ENCODE measurements around the gene FAM174A.
"Not testable (repeated sequence)": the region's sequence is repeated elsewhere in the genome, so short reads cannot be mapped to it uniquely, and the experiment has no call there.

Gene FAM174A

DNA sequence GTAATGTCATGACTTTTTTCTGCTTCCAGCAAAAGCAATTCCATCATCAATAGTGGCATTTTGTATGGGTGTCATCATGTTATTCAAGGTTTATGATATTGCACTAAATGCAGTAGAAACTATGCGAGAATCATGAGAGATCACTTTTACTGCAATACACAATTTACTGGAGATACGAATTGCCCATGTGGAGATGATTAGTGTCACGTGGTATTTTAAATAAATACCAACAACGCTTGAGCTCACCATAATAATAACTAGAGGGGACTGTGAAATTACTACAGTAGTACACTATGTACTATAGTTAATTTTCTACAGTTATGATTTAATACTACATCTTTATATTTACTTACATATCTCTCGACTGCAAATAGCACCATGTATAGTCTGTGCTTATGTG lies 49.7 kb downstream of the FAM174A start:
- Mint-ChIP-seq H3K4me3 (no peak overlapping the region), H3K4me1 (peaks cover 6% of the 10 kb centered on the region), H3K36me3 (ENCODE audit: insufficient read depth) (peaks cover 9% of the 10 kb centered on the region), H3K9me3 (no peaks in the 10 kb centered on the region), H3K27me3 (no peaks in the 10 kb centered on the region), H3K27ac (ENCODE audit: low read depth) (no peak overlapping the region)
- no peak for ATAC-seq (replicated peaks; ENCODE audit: extremely low read depth, poor library complexity, severe bottlenecking)
- no peak for DNase-seq (ENCODE audit: low spot score in 2 of 2)

DNA sequence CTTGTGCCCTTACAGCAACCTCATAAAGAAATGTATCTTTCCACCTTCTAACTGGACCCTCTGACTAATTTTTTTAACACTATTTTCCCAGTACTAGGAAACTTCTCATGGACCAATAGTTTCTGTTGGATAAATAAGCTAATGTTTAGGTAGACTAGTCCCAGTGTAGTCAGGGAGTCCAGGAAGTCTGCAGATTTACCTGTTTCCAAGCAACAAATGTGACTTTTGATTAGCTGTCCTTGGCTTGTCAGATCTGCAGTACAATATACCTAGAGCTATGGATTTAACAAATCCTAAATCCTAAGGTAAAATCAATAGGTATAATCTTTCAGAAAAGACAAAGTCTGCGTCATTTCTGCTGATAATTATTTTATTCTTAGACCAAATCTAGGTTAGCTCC lies 55.7 kb downstream of the FAM174A start:
- H3K4me1 Mint-ChIP-seq, result no peaks in the 10 kb centered on the region
- peaks cover 2% of the 10 kb centered on the region for H3K36me3 Mint-ChIP-seq (ENCODE audit: insufficient read depth)
- DNase-seq (ENCODE audit: low spot score in 2 of 2) (no peak), ATAC-seq (replicated peaks; ENCODE audit: extremely low read depth, poor library complexity, severe bottlenecking) (no peak)
- no peak overlapping the region for H3K4me3 Mint-ChIP-seq
- no peaks in the 10 kb centered on the region for H3K9me3 Mint-ChIP-seq
- H3K27me3 Mint-ChIP-seq, result no peaks in the 10 kb centered on the region
- H3K27ac Mint-ChIP-seq (ENCODE audit: low read depth), result no peak overlapping the region

GRCh38 chr5:100595152-100595811 lies 60.1 kb downstream of the FAM174A start:
- Mint-ChIP-seq H3K9me3 (no peaks in the 10 kb centered on the region), H3K27ac (ENCODE audit: low read depth) (no peak overlapping the region), H3K27me3 (peaks cover 7% of the 10 kb centered on the region), H3K36me3 (ENCODE audit: insufficient read depth) (no peaks in the 10 kb centered on the region), H3K4me1 (no peaks in the 10 kb centered on the region), H3K4me3 (no peak overlapping the region)
- DNase-seq (ENCODE audit: low spot score in 2 of 2), result no peak
- no peak for ATAC-seq (replicated peaks; ENCODE audit: extremely low read depth, poor library complexity, severe bottlenecking)

GRCh38 chr5:100595812-100596173 lies 60.6 kb downstream of the FAM174A start:
- no peak overlapping the region for H3K27ac Mint-ChIP-seq (ENCODE audit: low read depth)
- ATAC-seq (replicated peaks; ENCODE audit: extremely low read depth, poor library complexity, severe bottlenecking) (no peak), DNase-seq (ENCODE audit: low spot score in 2 of 2) (no peak)
- H3K4me1 Mint-ChIP-seq, result no peaks in the 10 kb centered on the region
- H3K27me3 Mint-ChIP-seq, result peaks cover 7% of the 10 kb centered on the region
- no peak overlapping the region for H3K4me3 Mint-ChIP-seq
- no peaks in the 10 kb centered on the region for H3K9me3 Mint-ChIP-seq
- H3K36me3 Mint-ChIP-seq (ENCODE audit: insufficient read depth), result no peaks in the 10 kb centered on the region

DNA sequence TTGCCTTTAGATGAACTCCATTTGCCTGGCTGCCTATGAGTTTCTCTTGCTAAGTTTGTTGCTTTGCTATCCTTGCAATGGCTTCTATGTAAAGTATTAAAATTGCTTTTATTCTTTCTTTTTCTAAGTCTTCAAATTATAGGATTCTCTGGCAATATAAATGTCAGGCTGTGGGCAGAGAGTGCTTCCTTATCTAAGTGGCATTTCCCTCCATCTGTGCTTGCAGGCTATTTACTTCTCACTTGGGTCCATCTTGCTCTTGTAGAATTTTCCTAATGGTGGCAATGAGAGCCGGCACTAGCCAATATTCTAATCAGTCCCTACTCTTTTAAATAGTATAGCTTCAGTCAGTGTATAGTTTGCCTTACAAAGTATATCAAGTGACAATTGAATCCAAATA lies 63.3 kb downstream of the FAM174A start:
- DNase-seq (ENCODE audit: low spot score in 2 of 2) (no peak), ATAC-seq (replicated peaks; ENCODE audit: extremely low read depth, poor library complexity, severe bottlenecking) (no peak)
- Mint-ChIP-seq H3K4me3 (no peak overlapping the region), H3K4me1 (no peaks in the 10 kb centered on the region), H3K27ac (ENCODE audit: low read depth) (no peak overlapping the region), H3K27me3 (peaks cover 7% of the 10 kb centered on the region), H3K36me3 (ENCODE audit: insufficient read depth) (no peaks in the 10 kb centered on the region), H3K9me3 (no peaks in the 10 kb centered on the region)

GRCh38 chr5:100600298-100600994 lies 65.3 kb downstream of the FAM174A start:
- Mint-ChIP-seq H3K27me3 (peaks cover 7% of the 10 kb centered on the region), H3K4me3 (no peak overlapping the region), H3K36me3 (ENCODE audit: insufficient read depth) (no peaks in the 10 kb centered on the region), H3K27ac (ENCODE audit: low read depth) (no peak overlapping the region), H3K4me1 (no peaks in the 10 kb centered on the region), H3K9me3 (no peaks in the 10 kb centered on the region)
- DNase-seq (ENCODE audit: low spot score in 2 of 2) (no peak), ATAC-seq (replicated peaks; ENCODE audit: extremely low read depth, poor library complexity, severe bottlenecking) (no peak)

DNA sequence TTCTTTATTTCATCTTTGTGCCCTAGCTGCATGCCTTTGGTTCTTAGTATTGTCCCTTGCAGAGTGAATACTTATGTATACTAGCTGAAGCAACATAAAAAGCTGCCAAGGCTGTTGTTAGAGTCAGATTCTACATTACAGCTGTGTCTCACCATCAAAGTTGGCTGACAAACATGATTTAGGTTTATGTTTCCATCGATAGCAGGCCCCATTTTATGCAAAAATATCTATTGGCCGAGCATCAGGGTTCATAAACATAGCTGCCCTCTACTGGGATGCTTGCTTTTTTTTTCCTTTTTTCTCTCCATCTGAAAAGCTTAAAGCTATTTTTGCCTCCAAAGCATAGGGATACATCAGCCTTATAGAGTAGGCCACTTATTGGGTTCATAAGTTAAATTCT lies 68.0 kb downstream of the FAM174A start:
- Mint-ChIP-seq H3K4me1 (no peaks in the 10 kb centered on the region), H3K4me3 (no peak overlapping the region), H3K27ac (ENCODE audit: low read depth) (no peak overlapping the region), H3K27me3 (peaks cover 20% of the 10 kb centered on the region), H3K36me3 (ENCODE audit: insufficient read depth) (no peaks in the 10 kb centered on the region), H3K9me3 (no peaks in the 10 kb centered on the region)
- ATAC-seq (replicated peaks; ENCODE audit: extremely low read depth, poor library complexity, severe bottlenecking), result no peak
- no peak for DNase-seq (ENCODE audit: low spot score in 2 of 2)

DNA sequence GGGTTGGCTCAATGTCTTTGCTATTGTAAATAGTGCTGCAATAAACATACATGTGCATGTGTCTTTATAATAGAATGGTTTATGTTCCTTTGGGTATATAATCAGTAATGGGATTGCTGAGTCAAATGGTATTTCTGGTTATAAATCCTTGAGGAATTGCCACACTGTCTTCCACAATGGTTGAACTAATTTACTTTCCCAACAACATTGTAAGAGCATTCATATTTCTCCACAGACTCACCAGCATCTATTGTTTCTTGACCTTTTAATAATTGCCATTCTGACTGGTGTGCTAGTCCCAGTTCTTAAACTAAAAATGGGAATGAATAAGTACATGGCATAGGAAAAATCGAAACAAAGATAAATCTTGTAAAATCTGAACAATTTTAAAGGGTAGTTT lies 68.8 kb downstream of the FAM174A start:
- not testable (repeated sequence) for DNase-seq (ENCODE audit: low spot score in 2 of 2); H3K27ac Mint-ChIP-seq (ENCODE audit: low read depth); H3K36me3 Mint-ChIP-seq (ENCODE audit: insufficient read depth); H3K9me3 Mint-ChIP-seq; H3K4me3 Mint-ChIP-seq; H3K4me1 Mint-ChIP-seq; ATAC-seq (replicated peaks; ENCODE audit: extremely low read depth, poor library complexity, severe bottlenecking)
- peaks cover 24% of the 10 kb centered on the region for H3K27me3 Mint-ChIP-seq

GRCh38 chr5:100609594-100609993 lies 74.4 kb downstream of the FAM174A start:
- ATAC-seq (replicated peaks; ENCODE audit: extremely low read depth, poor library complexity, severe bottlenecking), result no peak
- DNase-seq (ENCODE audit: low spot score in 2 of 2), result no peak
- Mint-ChIP-seq H3K27me3 (peaks cover 67% of the 10 kb centered on the region), H3K36me3 (ENCODE audit: insufficient read depth) (no peaks in the 10 kb centered on the region), H3K9me3 (no peaks in the 10 kb centered on the region), H3K4me3 (no peak overlapping the region), H3K4me1 (no peaks in the 10 kb centered on the region), H3K27ac (ENCODE audit: low read depth) (no peak overlapping the region)

DNA sequence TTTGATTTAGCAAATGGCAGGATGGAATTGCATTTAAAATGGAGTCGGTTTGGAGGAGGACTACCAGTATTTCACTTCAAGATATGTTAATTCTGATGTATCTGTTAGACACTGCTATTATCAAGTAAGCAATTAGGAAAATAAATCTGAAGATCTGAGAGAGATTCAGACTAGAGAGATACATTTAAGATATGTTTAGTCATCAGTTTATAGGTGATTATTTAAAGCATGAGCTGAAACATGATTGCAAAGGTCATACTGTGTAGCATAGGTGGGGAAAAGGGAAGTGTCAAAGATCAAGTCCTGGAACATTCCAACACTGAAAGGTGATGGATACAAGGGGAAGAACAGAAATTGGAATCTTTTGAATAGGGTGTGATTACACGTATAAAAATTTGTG lies 79.1 kb downstream of the FAM174A start:
- H3K36me3 Mint-ChIP-seq (ENCODE audit: insufficient read depth), result no peaks in the 10 kb centered on the region
- no peaks in the 10 kb centered on the region for H3K4me1 Mint-ChIP-seq
- H3K4me3 Mint-ChIP-seq, result no peak overlapping the region
- DNase-seq (ENCODE audit: low spot score in 2 of 2) (no peak), ATAC-seq (replicated peaks; ENCODE audit: extremely low read depth, poor library complexity, severe bottlenecking) (no peak)
- no peaks in the 10 kb centered on the region for H3K9me3 Mint-ChIP-seq
- H3K27me3 Mint-ChIP-seq, result peaks cover 48% of the 10 kb centered on the region
- H3K27ac Mint-ChIP-seq (ENCODE audit: low read depth), result no peak overlapping the region

- Mint-ChIP-seq H3K36me3 (ENCODE audit: insufficient read depth) (no peaks in the 10 kb centered on the region), H3K27ac (ENCODE audit: low read depth) (no peak overlapping the region), H3K4me1 (no peaks in the 10 kb centered on the region), H3K9me3 (no peaks in the 10 kb centered on the region), H3K27me3 (peaks cover 38% of the 10 kb centered on the region), H3K4me3 (no peak overlapping the region)
- ATAC-seq (replicated peaks; ENCODE audit: extremely low read depth, poor library complexity, severe bottlenecking) (no peak), DNase-seq (ENCODE audit: low spot score in 2 of 2) (no peak)
Observed at GRCh38 chr5:100615362-100615761, 80.2 kb downstream of the FAM174A start.

GRCh38 chr5:100616291-100616690 lies 81.1 kb downstream of the FAM174A start:
- no peak for ATAC-seq (replicated peaks; ENCODE audit: extremely low read depth, poor library complexity, severe bottlenecking)

GRCh38 chr5:100616981-100617380 lies 81.8 kb downstream of the FAM174A start:
- H3K27ac Mint-ChIP-seq (ENCODE audit: low read depth), result no peak overlapping the region
- ATAC-seq (replicated peaks; ENCODE audit: extremely low read depth, poor library complexity, severe bottlenecking) (no peak), DNase-seq (ENCODE audit: low spot score in 2 of 2) (no peak)
- peaks cover 21% of the 10 kb centered on the region for H3K27me3 Mint-ChIP-seq
- H3K4me3 Mint-ChIP-seq, result no peak overlapping the region
- no peaks in the 10 kb centered on the region for H3K36me3 Mint-ChIP-seq (ENCODE audit: insufficient read depth)
- no peaks in the 10 kb centered on the region for H3K9me3 Mint-ChIP-seq
- no peaks in the 10 kb centered on the region for H3K4me1 Mint-ChIP-seq

More at GRCh38 chr5:100616291-100616690, 81.1 kb downstream of the FAM174A start:
- no peak for DNase-seq (ENCODE audit: low spot score in 2 of 2)
- no peaks in the 10 kb centered on the region for H3K9me3 Mint-ChIP-seq
- peaks cover 28% of the 10 kb centered on the region for H3K27me3 Mint-ChIP-seq
- no peaks in the 10 kb centered on the region for H3K4me1 Mint-ChIP-seq
- H3K27ac Mint-ChIP-seq (ENCODE audit: low read depth), result no peak overlapping the region
- no peak overlapping the region for H3K4me3 Mint-ChIP-seq
- H3K36me3 Mint-ChIP-seq (ENCODE audit: insufficient read depth), result no peaks in the 10 kb centered on the region
